Adrenal gland (tissue), 5 donors: ENCODE measurements around the gene OR14A16.

Experiments
- POLR2A ChIP-seq, 2 donors: fragments of 450-650 bp; IDR thresholded peaks; one replicate each; pipeline ENCODE4 v1.6.1; 2017; ENCODE audit warnings: antibody characterized with exemption in 2 of 2, mild to moderate bottlenecking in 2 of 2, moderate library complexity in 1 of 2
- TF ChIP-seq, protein P1 (sequence below), 6 experiments: fragments of 450-650 bp in 4 of 6; fragments of 200-600 bp in 2 of 6; sonication (generic) in 1 of 6; IDR thresholded peaks; 1 replicate in 5 of 6; 2 replicates in 1 of 6; pipeline versions ENCODE4 v1.5.1 to v1.8.0; 2016 to 2021; ENCODE audit warnings: antibody characterized with exemption in 6 of 6, mild to moderate bottlenecking in 2 of 6, moderate library complexity in 1 of 6
- donor health status: DM: no; HTN: no; CAD: no.

DNA sequence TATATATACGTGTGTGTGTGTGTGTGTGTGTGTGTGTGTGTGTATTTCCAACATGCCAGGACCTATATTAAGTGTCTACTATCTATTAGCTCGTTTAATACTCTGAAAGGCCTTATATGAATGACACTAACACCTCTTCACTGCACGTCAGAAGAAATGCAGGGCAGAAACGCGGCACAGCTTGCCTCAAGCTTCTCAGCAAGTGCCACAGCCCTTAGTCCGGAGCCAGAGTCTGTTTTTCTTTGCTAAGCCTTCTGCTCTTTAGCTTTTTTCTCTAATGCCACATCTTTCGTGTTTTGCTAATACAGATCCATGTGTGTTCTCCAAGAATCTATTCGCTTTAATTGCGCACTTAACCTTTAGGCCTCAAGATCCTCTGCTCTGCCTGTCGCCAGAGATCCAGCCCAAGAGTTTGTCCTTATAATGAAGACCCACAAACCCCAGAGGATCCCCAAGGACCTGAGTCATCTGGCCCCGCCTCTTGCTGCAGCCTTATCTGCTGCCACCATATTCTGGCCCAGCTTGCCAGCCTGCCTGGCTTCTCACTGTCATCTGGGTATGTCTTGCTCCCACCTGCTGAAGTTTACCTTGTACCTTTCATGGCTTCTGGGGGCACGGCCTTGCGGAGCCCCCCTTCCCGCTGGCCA, 31.1 kb upstream of the OR14A16 start:
- TF ChIP-seq, protein P1, sequence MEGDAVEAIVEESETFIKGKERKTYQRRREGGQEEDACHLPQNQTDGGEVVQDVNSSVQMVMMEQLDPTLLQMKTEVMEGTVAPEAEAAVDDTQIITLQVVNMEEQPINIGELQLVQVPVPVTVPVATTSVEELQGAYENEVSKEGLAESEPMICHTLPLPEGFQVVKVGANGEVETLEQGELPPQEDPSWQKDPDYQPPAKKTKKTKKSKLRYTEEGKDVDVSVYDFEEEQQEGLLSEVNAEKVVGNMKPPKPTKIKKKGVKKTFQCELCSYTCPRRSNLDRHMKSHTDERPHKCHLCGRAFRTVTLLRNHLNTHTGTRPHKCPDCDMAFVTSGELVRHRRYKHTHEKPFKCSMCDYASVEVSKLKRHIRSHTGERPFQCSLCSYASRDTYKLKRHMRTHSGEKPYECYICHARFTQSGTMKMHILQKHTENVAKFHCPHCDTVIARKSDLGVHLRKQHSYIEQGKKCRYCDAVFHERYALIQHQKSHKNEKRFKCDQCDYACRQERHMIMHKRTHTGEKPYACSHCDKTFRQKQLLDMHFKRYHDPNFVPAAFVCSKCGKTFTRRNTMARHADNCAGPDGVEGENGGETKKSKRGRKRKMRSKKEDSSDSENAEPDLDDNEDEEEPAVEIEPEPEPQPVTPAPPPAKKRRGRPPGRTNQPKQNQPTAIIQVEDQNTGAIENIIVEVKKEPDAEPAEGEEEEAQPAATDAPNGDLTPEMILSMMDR (IDR thresholded peaks at IDR 0.05): no peak
- no peak for TF ChIP-seq POLR2A (IDR thresholded peaks at IDR 0.05)
